Nephron (organoid): Measurements from ENCODE around the gene AKNA.

Experiments used
- H3K27ac Mint-ChIP-seq, 3 experiments: 2 replicates each; pipeline ENCODE4 v1.8.0; 2020; ENCODE audit warnings: mixed read lengths in 3 of 3, mild to moderate bottlenecking in 2 of 3, moderate library complexity in 1 of 3
- H3K27me3 Mint-ChIP-seq: 2 replicates; pipeline ENCODE4 v1.8.0; 2021; ENCODE audit warnings: low read depth, mild to moderate bottlenecking, moderate library complexity, mixed read lengths
- H3K36me3 Mint-ChIP-seq: 2 replicates; pipeline ENCODE4 v1.8.0; 2020; ENCODE audit warnings: low read depth, mixed read lengths
- H3K4me1 Mint-ChIP-seq: 2 replicates; pipeline ENCODE4 v1.8.0; 2020; ENCODE audit warnings: mixed read lengths
- H3K4me3 Mint-ChIP-seq, 3 experiments: 2 replicates each; pipeline ENCODE4 v1.8.0; 2020; ENCODE audit warnings: mild to moderate bottlenecking in 3 of 3, mixed read lengths in 3 of 3, moderate library complexity in 2 of 3
- H3K9me3 Mint-ChIP-seq: 2 replicates; pipeline ENCODE4 v1.8.0; 2020; ENCODE audit warnings: mixed read lengths
- TF ChIP-seq, protein P1 (sequence below), 3 experiments: fragments of 200-600 bp; sonication (generic); IDR thresholded peaks; one replicate each; pipeline ENCODE4 v1.5.0; 2021; ENCODE audit warnings: antibody characterized with exemption in 3 of 3; ENCODE audit not compliant: unreplicated experiment in 3 of 3

AKNA gene

DNA sequence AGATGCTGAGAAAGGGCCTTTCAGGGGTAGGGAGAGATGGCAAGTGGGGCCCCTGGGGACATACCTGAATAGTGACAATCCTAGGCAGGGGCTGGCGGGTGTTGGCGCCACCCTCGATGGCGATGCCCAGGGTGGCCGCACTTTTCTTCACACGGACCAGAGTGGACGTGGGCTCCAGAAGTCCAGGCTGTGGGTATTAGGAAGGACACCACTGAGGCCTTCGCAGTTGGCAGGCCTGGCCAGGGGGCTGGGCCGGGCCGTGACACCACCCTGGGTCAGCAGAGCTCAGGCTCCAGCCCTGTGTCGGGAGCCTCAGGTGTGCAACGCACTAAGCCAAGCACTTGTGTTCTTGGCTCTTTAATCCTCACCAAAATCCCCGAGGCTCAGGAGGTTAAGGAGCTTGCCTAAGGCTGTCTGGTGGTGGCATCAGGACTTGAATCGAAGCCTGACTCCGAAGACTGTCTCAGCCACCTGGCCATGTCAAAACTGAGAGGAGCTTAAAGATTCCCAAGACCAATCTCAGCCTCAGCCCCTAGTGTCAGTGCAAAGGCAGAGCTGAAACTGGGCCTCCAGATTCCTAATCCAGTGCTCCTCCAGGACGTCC is 15.5 kb upstream of the AKNA start:
- Mint-ChIP-seq H3K4me1 (no peaks in the 10 kb centered on the region), H3K27ac (no peak overlapping the region), H3K27me3 (peaks cover 5% of the 10 kb centered on the region), H3K9me3 (no peaks in the 10 kb centered on the region), H3K4me3 (no peak overlapping the region), H3K36me3 (peaks cover 3% of the 10 kb centered on the region)
- TF ChIP-seq, protein P1, sequence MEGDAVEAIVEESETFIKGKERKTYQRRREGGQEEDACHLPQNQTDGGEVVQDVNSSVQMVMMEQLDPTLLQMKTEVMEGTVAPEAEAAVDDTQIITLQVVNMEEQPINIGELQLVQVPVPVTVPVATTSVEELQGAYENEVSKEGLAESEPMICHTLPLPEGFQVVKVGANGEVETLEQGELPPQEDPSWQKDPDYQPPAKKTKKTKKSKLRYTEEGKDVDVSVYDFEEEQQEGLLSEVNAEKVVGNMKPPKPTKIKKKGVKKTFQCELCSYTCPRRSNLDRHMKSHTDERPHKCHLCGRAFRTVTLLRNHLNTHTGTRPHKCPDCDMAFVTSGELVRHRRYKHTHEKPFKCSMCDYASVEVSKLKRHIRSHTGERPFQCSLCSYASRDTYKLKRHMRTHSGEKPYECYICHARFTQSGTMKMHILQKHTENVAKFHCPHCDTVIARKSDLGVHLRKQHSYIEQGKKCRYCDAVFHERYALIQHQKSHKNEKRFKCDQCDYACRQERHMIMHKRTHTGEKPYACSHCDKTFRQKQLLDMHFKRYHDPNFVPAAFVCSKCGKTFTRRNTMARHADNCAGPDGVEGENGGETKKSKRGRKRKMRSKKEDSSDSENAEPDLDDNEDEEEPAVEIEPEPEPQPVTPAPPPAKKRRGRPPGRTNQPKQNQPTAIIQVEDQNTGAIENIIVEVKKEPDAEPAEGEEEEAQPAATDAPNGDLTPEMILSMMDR (IDR thresholded peaks at IDR 0.05; ENCODE audit: unreplicated experiment in 3 of 3): no peak

- Mint-ChIP-seq H3K27me3 (peaks cover 5% of the 10 kb centered on the region), H3K27ac (no peak overlapping the region), H3K4me3 (no peak overlapping the region), H3K9me3 (no peaks in the 10 kb centered on the region), H3K4me1 (peaks cover 13% of the 10 kb centered on the region), H3K36me3 (peaks cover 3% of the 10 kb centered on the region)
- TF ChIP-seq, protein P1 (IDR thresholded peaks at IDR 0.05; ENCODE audit: unreplicated experiment in 3 of 3): no peak
Measured at GRCh38 chr9:114401344-114401743, 13.6 kb upstream of the AKNA start.

- Mint-ChIP-seq H3K36me3 (peaks cover 3% of the 10 kb centered on the region), H3K27ac (no peak overlapping the region), H3K27me3 (peaks cover 5% of the 10 kb centered on the region), H3K4me3 (peak overlapping the region in 2 of 3 experiments; percentile 22 to 36), H3K4me1 (peaks cover 18% of the 10 kb centered on the region), H3K9me3 (no peaks in the 10 kb centered on the region)
- TF ChIP-seq, protein P1 (IDR thresholded peaks at IDR 0.05; ENCODE audit: unreplicated experiment in 3 of 3): no peak
Measured at GRCh38 chr9:114400772-114401171, 13.0 kb upstream of the AKNA start.

DNA sequence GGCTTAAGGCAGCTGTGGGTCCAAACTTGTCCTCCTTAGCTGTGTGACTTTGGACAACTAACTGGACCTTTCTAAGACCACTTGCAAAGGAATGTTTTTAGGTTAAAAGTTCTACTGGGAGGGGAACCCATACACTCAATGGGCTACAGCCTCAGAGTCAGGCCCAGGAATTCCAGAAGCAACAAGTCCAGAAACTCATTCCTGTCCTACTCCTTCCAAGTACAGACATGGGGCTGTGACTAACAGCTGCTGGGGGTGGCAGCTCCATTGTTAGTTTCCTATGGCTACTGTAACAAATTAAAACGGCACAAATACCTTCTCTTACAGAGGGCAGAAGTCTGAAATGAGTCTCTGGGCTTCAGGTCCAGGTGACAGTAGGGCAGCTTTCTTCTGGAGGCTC is 12.4 kb upstream of the AKNA start:
- TF ChIP-seq, protein P1 (IDR thresholded peaks at IDR 0.05; ENCODE audit: unreplicated experiment in 3 of 3): no peak
- peaks cover 24% of the 10 kb centered on the region for H3K4me1 Mint-ChIP-seq
- no peak overlapping the region for H3K27ac Mint-ChIP-seq
- peaks cover 5% of the 10 kb centered on the region for H3K27me3 Mint-ChIP-seq
- no peaks in the 10 kb centered on the region for H3K9me3 Mint-ChIP-seq
- H3K4me3 Mint-ChIP-seq: peak overlapping the region in 1 of 3 experiments; percentile 36
- no peaks in the 10 kb centered on the region for H3K36me3 Mint-ChIP-seq

DNA sequence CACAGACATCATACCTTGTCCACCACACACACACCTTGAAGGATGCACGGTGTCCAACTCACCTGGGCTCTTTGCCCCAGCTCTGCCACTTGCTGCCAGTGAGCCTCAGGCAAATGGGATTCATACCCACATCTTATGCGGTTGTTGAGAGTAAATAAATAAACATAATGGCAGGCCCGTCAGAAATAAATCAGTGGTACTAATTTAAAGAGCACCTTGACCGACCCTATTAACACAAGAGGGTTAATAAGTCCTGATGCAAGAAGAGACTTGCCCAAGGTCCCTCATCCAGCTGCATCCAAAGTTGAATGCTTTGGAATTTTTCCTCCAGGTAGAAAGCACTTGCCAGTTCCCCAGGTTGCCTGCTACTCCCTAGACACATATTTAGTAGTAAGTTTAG is 11.6 kb upstream of the AKNA start:
- Mint-ChIP-seq H3K4me1 (peaks cover 32% of the 10 kb centered on the region), H3K36me3 (no peaks in the 10 kb centered on the region), H3K27ac (no peak overlapping the region), H3K9me3 (no peaks in the 10 kb centered on the region), H3K4me3 (peak overlapping the region in 2 of 3 experiments; percentile 22 to 89), H3K27me3 (peaks cover 5% of the 10 kb centered on the region)
- TF ChIP-seq, protein P1 (IDR thresholded peaks at IDR 0.05; ENCODE audit: unreplicated experiment in 3 of 3): no peak
